ENCODE measurements around the gene STARD10.
A peak's percentile ranks its signal among the peaks of the same experiment; 100 is the strongest.
"Not testable (repeated sequence)": the region's sequence is repeated elsewhere in the genome, so short reads cannot be mapped to it uniquely, and the experiment has no call there.

STARD10 gene

DNA sequence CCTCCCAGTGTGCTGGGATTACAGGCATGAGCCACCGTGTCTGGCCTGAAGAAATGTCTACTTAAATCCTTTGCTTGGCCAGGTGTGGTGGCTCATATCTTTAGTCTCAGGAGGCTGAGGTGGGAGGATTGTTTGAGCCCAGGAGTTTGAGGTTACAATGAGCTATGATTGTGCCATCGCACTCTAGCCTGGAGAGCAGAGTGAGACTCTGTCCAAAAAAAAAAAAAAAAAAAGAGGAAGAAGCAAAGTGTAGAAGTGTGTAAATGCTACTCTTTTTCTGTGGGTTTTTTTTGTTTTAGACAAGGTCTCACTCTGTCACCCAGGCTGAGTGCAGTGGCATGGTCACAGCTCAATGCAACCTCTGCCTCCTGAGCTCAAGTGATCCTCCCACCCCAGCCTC, 13.9 kb upstream of the STARD10 start:
- DNase-seq (ENCODE audit: low spot score): no peak

DNA sequence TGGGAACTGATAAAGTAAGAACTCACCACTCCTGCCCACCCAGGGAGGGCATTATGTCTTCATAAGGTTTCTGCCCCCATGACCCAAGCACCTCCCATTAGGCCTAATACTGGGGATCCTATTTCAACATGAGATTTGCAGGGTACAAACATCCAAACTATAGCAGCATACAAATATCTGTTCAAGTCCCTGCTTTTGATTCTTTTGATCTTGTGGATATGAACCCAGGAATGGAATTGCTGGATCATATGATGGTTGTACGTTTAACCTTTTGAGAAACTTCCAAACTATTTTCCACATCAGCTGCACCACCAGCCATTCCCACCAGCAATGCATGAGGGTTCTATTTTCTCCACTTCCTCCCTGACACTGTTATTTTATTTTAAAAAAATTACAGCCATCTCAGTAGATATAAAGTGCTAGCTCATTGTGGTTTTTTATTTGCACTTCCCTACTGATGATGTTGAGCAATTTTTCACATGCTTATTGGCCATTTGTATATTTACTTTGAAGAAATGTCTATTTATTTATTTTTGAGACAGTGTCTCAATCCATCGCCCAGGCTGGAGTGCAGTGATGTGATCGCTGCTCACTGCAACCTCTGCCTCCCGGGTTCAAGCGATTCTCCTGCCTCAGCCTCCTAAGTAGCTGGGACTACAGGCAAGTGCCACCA, 13.3 kb upstream of the STARD10 start:
- no peak for DNase-seq (ENCODE audit: low spot score)

DNA sequence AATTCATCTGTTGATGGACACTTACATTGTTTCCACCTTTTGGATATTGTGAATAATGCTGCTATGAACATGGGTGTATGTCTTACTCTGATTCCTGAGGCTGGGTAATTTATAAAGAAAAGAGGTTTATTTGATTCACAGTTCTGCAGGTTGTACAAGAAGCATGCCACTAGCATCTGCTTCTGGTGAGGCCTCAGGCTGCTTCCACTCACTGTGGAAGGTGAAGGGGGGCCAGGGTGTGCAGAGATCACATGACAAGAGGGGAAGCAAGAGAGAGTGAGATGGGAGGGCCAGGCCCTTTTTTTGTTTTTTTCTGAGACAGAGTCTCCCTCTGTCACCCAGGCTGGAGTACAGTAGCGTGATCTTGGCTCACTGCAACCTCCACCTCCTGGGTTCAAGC, 12.5 kb upstream of the STARD10 start:
- not testable (repeated sequence) for DNase-seq (ENCODE audit: low spot score)

DNA sequence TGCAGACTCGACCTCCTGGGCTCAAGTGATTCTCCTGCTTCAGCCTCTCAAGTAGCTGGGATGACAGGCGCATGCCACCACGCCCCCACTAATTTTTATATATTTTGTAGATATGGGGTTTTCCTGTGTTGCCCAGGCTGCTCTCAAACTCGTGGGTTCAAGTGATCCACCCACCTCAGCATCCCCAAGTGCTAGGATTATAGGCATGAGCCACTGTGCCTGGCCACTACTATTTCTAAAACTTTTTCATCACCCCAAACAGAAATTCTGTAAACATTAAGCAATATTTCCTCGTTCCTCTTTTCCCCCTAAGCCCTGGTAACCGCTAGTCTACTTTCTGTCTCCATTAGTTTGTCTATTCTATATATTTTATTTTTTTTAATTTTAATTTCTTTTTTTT, 11.4 kb upstream of the STARD10 start:
- DNase-seq (ENCODE audit: low spot score): no peak

DNA sequence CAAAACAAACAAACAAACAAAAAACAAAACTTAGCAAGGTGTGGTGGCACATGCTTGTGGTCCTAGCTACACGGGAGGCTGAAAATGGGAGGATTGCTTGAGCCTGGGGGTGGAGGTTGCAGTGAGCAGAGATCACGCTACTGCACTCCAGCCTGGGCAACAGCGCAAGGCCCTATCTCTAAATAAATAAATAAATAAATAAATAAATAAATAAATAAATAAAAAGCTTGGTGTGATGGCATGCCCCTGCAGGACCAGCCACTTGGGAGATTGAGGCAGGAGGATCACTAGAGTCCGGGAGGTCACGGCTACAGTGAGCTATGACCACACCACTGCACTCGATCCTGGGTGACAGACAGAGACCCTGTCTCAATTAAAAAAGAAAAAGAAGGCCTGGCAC, 9.0 kb upstream of the STARD10 start:
- no peak for DNase-seq (ENCODE audit: low spot score)

- no peak for DNase-seq (ENCODE audit: low spot score)
Measured at GRCh38 chr11:72799441-72799840, 5.6 kb upstream of the STARD10 start.

DNA sequence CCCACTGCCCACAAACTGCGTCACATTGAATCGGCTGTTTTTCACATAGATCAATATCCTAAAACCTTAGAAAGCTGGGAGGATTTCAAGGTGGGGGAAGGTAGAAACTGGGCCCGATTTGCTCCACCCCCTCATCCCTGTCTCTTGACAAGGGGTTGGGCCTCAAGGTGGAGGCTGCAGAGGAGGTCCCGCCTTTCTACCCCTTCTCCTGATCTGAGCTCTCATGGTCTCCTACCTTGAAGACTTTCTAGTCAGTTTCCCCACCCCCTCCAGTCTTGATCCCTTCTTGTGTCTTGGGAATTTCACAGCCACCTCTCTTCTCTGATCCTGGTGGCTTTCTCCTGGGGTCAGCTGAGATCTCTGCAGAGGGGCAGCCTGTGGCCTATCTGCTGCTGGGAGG, 4.5 kb upstream of the STARD10 start:
- no peak for DNase-seq (ENCODE audit: low spot score)

- no peak for DNase-seq (ENCODE audit: low spot score)
Measured at GRCh38 chr11:72793076-72793424, 797 bp downstream of the STARD10 start.

GRCh38 chr11:72792437-72793021, 1.3 kb downstream of the STARD10 start:
- DNase-seq (ENCODE audit: low spot score): no peak

- DNase-seq (ENCODE audit: low spot score): not testable (repeated sequence)
Measured at GRCh38 chr11:72791228-72791627, 2.6 kb downstream of the STARD10 start.

GRCh38 chr11:72789493-72790131, 4.2 kb downstream of the STARD10 start:
- peak; percentile 60 for DNase-seq (ENCODE audit: low spot score)

- DNase-seq (ENCODE audit: low spot score): no peak
Measured at GRCh38 chr11:72788241-72788640, 5.6 kb downstream of the STARD10 start.

- no peak for DNase-seq (ENCODE audit: low spot score)
Measured at GRCh38 chr11:72787216-72788104, 6.4 kb downstream of the STARD10 start.

DNA sequence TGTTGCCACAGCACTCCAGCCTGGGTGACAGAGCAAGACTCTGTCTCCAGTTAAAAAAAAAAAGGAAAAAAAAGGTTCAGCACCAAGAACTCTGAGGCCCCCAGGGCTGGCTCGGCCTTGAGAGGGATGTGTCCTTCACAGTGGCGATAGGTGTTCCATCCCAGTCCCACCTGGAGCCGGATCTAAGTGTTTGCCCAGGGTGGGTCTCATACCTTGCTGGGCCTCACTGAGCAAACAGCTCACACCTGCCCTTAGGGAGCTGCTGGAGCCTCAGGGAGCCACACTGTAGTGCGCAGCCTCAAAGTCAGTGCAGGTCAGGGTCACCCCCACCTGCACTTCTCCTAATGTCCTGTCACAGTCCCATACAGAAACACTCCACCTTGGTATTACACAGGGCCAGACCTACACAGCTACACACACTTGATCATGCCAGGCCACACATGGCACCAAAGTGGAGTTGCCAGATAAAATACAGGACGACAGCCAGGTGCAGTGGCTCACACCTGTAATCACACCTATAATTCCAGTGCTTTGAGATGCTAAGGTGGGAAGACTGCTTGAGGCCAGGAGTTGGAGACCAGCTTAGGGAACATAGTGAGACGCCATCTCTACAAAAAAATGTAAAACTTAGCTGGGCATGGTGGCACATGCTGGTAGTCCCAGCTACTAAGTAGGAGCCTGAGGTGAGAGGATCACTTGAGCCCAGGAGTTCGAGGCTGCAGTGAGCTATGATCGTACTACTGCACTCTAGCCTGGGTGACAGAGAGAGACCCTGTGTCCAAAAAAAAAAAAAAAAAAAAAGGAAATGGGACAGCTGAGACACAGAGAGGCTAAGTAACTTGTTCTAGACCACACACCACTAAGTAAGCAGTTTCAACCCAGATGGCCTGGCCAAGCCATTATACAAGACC, 7.3 kb downstream of the STARD10 start:
- DNase-seq (ENCODE audit: low spot score): no peak

DNA sequence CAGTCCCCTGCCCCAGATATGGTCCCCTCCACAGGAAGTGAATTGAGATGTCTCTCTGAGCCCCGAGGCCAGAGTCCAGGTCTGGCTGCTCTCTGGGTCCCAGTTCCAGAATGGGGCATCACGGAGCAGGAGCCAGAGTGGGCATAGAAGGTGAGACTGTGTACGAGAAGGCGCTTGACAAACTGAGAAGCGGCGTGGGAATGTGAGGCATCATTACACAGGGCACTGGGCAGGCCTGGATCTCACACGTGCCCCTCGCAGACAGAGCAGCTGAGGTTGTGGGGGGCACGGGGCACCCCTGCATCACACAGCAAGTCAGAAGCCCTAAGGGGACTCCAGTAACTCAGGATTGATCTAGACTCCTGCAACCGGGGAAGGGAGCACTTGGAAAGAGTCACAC, 9.2 kb downstream of the STARD10 start:
- DNase-seq (ENCODE audit: low spot score): no peak

- no peak for DNase-seq (ENCODE audit: low spot score)
Measured at GRCh38 chr11:72783144-72783905, 10.5 kb downstream of the STARD10 start.

DNA sequence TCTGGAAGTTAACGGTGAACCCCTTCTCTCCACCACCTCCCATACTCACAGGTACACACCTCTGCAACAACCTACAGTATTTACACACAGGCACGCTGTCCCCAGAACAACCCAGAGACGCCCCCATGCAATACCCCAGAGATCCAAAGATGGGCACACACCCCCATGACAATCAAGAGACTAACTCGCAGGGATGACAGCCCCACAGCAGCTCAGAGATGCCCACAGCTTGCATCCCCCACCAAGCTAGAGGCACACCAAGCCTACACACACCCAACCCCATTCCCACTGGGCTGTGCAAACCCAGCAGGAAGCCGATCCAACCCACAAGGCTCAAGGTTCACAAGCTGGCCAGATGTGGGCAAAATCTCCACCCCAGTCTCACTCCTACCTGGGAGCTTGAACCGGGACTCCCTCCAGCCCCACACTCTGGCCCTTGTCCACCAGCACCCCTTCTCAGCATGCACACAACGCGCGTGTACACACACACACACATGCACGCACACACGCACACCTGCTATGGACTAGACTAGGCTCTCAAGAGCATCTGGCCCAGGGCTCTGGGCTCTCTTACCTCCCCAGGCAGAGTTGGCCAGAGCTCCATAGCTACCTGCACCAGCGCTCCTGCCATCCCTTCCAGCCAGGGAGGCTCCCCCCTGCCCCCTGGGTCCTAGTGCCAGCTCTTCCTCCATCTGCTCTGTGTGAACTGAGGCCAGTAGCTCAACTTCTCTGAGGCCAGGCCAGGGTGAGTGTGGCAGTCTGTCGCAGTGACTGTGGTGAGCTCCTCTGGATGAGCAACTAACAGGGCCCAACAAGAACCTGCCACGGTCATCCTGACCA, 11.5 kb downstream of the STARD10 start:
- peak; percentile 17 for DNase-seq (ENCODE audit: low spot score)

DNA sequence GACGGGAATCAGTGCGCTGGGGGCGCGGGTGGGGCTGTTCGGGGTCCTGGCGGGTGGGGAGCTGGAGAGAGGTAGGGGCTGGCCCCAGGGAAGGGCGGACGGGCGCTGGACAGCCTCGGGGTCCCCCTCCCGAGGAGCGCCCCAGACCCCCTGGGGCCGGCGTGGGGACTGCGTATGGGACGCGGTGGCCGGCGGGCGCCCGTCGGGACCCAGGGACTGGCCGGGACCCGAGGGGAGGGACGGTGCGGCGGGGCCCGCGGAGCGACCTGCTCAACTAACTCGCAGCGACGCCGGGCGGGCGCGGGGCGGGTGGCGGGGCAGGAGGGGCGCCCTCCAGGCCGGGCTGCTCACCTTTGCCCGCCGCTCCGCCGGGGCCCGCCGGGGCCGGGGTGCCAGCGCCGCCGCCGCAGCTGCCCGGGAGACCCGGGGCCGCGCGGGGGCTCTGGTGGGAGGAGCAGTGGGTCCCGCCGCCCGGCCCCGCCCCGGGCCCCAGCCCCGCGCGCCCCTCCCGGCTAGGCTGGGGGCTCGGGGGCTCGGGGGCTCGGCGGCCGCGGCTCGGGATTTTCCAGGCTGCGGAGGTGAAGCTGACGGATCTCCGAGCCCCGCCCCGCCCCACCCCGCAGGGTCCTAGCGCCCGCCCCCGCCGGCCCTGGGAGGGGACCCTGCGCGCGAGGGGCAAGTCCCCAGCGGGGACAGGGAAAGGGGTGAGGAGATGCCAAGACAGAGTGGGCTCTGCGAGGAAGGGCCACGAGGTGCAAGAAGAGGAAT, 12.3 kb downstream of the STARD10 start:
- DNase-seq (ENCODE audit: low spot score): peak; percentile 20

DNA sequence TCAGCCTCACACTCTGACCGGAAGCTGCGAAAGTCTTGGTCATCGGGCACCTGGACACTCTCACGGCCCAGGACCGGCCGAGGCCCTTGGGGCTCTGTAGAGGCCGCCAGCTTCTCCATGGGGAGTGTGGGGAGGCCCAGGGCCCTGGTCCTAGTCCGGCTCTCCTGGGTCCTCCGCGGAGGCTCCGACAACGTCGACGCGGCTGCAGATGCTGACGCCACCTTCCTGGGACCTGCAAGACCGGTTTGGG, 12.9 kb downstream of the STARD10 start:
- DNase-seq (ENCODE audit: low spot score): peak; percentile 13
